ENCODE data around the gene B3GNT5. TPM values are rescaled to one million over a fixed set of nuclear protein-coding genes. Genes with fewer than 3 reads are reported as not detected.
"Not testable (repeated sequence)": the region's sequence is repeated elsewhere in the genome, so short reads cannot be mapped to it uniquely, and the experiment has no call there.

The B3GNT5 gene
- total RNA-seq, 1 experiment from 2014 or later = 8.6 TPM

- H3K4me3 ChIP-seq (ENCODE audit: low read length) = no peak overlapping the region
Observed at GRCh38 chr3:183222631-183223235, 30.3 kb upstream of the B3GNT5 start.

DNA sequence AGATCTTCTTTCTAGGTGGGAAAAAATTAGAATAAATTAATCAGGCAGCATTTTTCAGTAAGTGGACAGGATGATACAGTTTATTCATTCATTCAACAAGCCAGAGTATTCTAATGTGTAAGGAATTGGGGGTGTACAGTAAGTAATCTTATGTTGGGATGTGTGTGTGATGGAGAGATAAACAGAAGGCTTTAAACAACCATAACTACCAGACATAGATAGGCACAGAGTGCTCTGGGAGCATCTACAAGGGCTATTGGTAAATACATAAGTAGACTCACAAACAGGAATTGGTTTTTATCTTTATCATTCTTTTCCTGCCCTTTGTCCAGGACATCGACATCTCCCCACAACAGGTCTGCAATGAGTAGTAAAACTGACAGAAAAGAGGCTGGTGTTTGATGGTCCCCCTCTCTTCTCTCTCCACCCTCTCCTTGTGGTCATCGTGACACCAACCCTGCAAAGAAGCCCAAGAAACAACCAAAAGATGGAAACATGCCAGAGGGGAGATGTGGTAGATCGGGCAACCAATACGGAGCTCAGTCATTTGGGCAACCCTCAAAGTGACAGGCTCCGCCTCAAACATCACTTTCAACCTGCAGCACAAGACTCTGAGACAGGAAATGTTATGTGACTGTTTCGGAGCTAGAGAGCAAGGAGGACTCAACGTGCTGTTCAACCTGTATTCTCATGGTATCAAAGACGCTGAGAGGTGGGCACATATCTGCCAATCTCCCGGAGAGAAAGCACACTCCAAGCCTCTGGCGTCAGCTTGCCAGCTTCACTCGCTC is 28.7 kb upstream of the B3GNT5 start:
- Histone ChIP-seq H3K9ac (ENCODE audit: low read length) (no peak overlapping the region), H4K20me1 (ENCODE audit: insufficient read depth, low read depth, low read length) (no peaks in the 10 kb centered on the region), H3K4me3 (ENCODE audit: low read length) (no peak overlapping the region), H2AFZ (ENCODE audit: low read length) (no peak overlapping the region), H3K9me2 (replicated peaks; ENCODE audit: insufficient read depth, low read length) (no peaks in the 10 kb centered on the region), H3K36me3 (ENCODE audit: insufficient read depth, low read length) (no peaks in the 10 kb centered on the region), H3K4me2 (ENCODE audit: low read depth, low read length, poor library complexity, severe bottlenecking) (no peak overlapping the region), H3K27me3 (ENCODE audit: low read length) (no peaks in the 10 kb centered on the region), H3K4me1 (ENCODE audit: low read length) (peaks cover 47% of the 10 kb centered on the region), H3K27ac (ENCODE audit: low read length) (no peak overlapping the region), H3K79me2 (ENCODE audit: low read length) (no peaks in the 10 kb centered on the region), H3K9me3 (ENCODE audit: low read length) (no peaks in the 10 kb centered on the region)
- DNase-seq = no peak

More at GRCh38 chr3:183222631-183223235, 30.3 kb upstream of the B3GNT5 start:
- Histone ChIP-seq H3K79me2 (ENCODE audit: low read length) (no peaks in the 10 kb centered on the region), H3K27me3 (ENCODE audit: low read length) (no peaks in the 10 kb centered on the region), H3K4me1 (ENCODE audit: low read length) (peaks cover 53% of the 10 kb centered on the region), H3K9me3 (ENCODE audit: low read length) (no peaks in the 10 kb centered on the region), H3K36me3 (ENCODE audit: insufficient read depth, low read length) (no peaks in the 10 kb centered on the region), H3K4me2 (ENCODE audit: low read depth, low read length, poor library complexity, severe bottlenecking) (no peak overlapping the region), H3K9me2 (replicated peaks; ENCODE audit: insufficient read depth, low read length) (no peaks in the 10 kb centered on the region), H3K9ac (ENCODE audit: low read length) (no peak overlapping the region), H3K27ac (ENCODE audit: low read length) (no peak overlapping the region), H4K20me1 (ENCODE audit: insufficient read depth, low read depth, low read length) (no peaks in the 10 kb centered on the region), H2AFZ (ENCODE audit: low read length) (no peak overlapping the region)
- no peak for DNase-seq

DNA sequence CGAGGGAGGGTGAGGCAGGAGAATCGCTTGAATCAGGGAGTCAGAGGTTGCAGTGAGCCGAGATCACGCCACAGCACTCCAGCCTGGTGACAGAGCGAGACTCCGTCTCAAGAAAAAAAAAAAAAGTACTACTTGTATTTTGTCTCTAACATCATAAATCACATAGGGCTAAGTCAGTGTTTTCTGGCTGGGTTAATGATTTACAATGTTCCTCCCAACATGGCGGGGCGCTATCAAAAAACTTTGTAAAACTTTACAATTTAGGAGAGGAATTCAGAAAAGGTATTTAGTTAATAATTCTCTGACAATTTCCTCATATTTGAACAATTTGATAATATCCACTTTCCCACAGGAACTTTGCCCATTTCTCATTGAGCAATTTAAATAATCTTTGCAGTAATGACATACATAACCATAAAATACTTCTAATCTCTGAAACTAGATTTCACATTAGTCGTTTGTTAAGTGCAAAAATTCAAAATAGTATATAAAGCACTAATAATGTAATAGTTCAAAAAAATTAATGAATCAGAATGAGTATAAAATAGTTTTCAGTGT is 26.6 kb upstream of the B3GNT5 start:
- H3K36me3 ChIP-seq (ENCODE audit: insufficient read depth, low read length) = no peaks in the 10 kb centered on the region
- no peaks in the 10 kb centered on the region for H3K27me3 ChIP-seq (ENCODE audit: low read length)

GRCh38 chr3:183227586-183227985 is 25.5 kb upstream of the B3GNT5 start:
- Histone ChIP-seq H4K20me1 (ENCODE audit: insufficient read depth, low read depth, low read length) (no peaks in the 10 kb centered on the region), H3K36me3 (ENCODE audit: insufficient read depth, low read length) (no peaks in the 10 kb centered on the region), H3K9me2 (replicated peaks; ENCODE audit: insufficient read depth, low read length) (no peaks in the 10 kb centered on the region), H3K4me1 (ENCODE audit: low read length) (peaks cover 26% of the 10 kb centered on the region), H3K9ac (ENCODE audit: low read length) (no peak overlapping the region), H3K4me3 (ENCODE audit: low read length) (no peak overlapping the region), H3K9me3 (ENCODE audit: low read length) (no peaks in the 10 kb centered on the region), H2AFZ (ENCODE audit: low read length) (no peak overlapping the region), H3K79me2 (ENCODE audit: low read length) (no peaks in the 10 kb centered on the region), H3K4me2 (ENCODE audit: low read depth, low read length, poor library complexity, severe bottlenecking) (no peak overlapping the region), H3K27me3 (ENCODE audit: low read length) (no peaks in the 10 kb centered on the region), H3K27ac (ENCODE audit: low read length) (no peak overlapping the region)
- no peak for DNase-seq

More for the DNA sequence above, 26.6 kb upstream of the B3GNT5 start:
- H3K4me3 ChIP-seq (ENCODE audit: low read length) = no peak overlapping the region
- no peaks in the 10 kb centered on the region for H3K79me2 ChIP-seq (ENCODE audit: low read length)
- H2AFZ ChIP-seq (ENCODE audit: low read length) = no peak overlapping the region
- H3K9me3 ChIP-seq (ENCODE audit: low read length) = no peaks in the 10 kb centered on the region
- no peaks in the 10 kb centered on the region for H3K9me2 ChIP-seq (replicated peaks; ENCODE audit: insufficient read depth, low read length)
- H3K27ac ChIP-seq (ENCODE audit: low read length) = no peak overlapping the region
- H3K4me1 ChIP-seq (ENCODE audit: low read length) = peaks cover 33% of the 10 kb centered on the region
- H3K9ac ChIP-seq (ENCODE audit: low read length) = no peak overlapping the region
- H3K4me2 ChIP-seq (ENCODE audit: low read depth, low read length, poor library complexity, severe bottlenecking) = no peak overlapping the region
- no peaks in the 10 kb centered on the region for H4K20me1 ChIP-seq (ENCODE audit: insufficient read depth, low read depth, low read length)
- no peak for DNase-seq

GRCh38 chr3:183229178-183229577 is 23.9 kb upstream of the B3GNT5 start:
- Histone ChIP-seq H4K20me1 (ENCODE audit: insufficient read depth, low read depth, low read length) (no peaks in the 10 kb centered on the region), H3K9me2 (replicated peaks; ENCODE audit: insufficient read depth, low read length) (no peaks in the 10 kb centered on the region), H3K4me1 (ENCODE audit: low read length) (peaks cover 21% of the 10 kb centered on the region), H3K27ac (ENCODE audit: low read length) (no peak overlapping the region), H3K79me2 (ENCODE audit: low read length) (no peaks in the 10 kb centered on the region), H2AFZ (ENCODE audit: low read length) (no peak overlapping the region), H3K4me2 (ENCODE audit: low read depth, low read length, poor library complexity, severe bottlenecking) (peak overlapping the region; percentile 9), H3K4me3 (ENCODE audit: low read length) (no peak overlapping the region), H3K9me3 (ENCODE audit: low read length) (no peaks in the 10 kb centered on the region), H3K9ac (ENCODE audit: low read length) (no peak overlapping the region), H3K27me3 (ENCODE audit: low read length) (no peaks in the 10 kb centered on the region), H3K36me3 (ENCODE audit: insufficient read depth, low read length) (no peaks in the 10 kb centered on the region)
- no peak for DNase-seq

DNA sequence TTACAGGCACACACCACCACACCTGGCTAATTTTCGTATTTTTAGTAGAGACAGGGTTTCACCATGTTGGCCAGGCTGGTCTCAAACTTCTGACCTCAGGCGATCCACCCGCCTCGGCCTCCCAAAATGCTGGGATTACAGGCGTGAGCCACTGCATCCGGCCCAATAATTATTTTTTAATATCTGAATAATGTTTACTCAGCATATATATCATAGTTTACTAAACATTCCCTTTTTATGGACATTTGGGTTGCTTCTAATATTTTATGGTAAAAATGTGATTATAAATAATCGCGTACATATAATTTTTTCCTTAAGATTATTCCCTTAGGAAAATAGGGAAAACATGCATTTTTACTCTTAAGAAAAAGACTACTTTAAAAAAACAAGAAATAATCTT is 22.8 kb upstream of the B3GNT5 start:
- H4K20me1 ChIP-seq (ENCODE audit: insufficient read depth, low read depth, low read length); H3K27me3 ChIP-seq (ENCODE audit: low read length); H2AFZ ChIP-seq (ENCODE audit: low read length); H3K9me2 ChIP-seq (replicated peaks; ENCODE audit: insufficient read depth, low read length); H3K79me2 ChIP-seq (ENCODE audit: low read length); H3K9me3 ChIP-seq (ENCODE audit: low read length); H3K9ac ChIP-seq (ENCODE audit: low read length); DNase-seq; H3K4me3 ChIP-seq (ENCODE audit: low read length); H3K27ac ChIP-seq (ENCODE audit: low read length); H3K36me3 ChIP-seq (ENCODE audit: insufficient read depth, low read length); H3K4me2 ChIP-seq (ENCODE audit: low read depth, low read length, poor library complexity, severe bottlenecking): not testable (repeated sequence)
- H3K4me1 ChIP-seq (ENCODE audit: low read length) = peaks cover 22% of the 10 kb centered on the region

DNA sequence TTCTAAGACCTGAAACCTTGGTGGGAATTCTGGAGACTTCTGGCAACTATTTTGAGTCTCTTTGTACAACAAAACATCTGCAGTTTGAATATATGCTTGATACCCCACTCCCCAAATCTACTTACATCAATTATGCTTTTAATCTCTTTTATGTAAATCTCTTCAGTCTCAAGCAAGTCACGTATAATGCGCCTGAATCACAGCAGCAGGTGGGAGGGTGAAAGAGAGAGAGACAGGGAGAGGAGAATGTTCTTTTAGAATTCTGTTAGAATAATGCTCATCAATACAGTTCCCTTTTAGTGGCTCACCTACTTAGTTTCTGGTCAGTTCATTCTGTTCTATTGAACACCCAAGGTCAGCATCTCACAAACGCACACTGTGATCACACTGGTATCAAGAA is 22.2 kb upstream of the B3GNT5 start:
- H3K9ac ChIP-seq (ENCODE audit: low read length) = no peak overlapping the region
- H3K9me2 ChIP-seq (replicated peaks; ENCODE audit: insufficient read depth, low read length) = no peaks in the 10 kb centered on the region
- no peak overlapping the region for H3K4me2 ChIP-seq (ENCODE audit: low read depth, low read length, poor library complexity, severe bottlenecking)
- H3K36me3 ChIP-seq (ENCODE audit: insufficient read depth, low read length) = no peaks in the 10 kb centered on the region
- H3K79me2 ChIP-seq (ENCODE audit: low read length) = no peaks in the 10 kb centered on the region
- H3K4me1 ChIP-seq (ENCODE audit: low read length) = peaks cover 22% of the 10 kb centered on the region
- DNase-seq = no peak
- H2AFZ ChIP-seq (ENCODE audit: low read length) = no peak overlapping the region
- H3K4me3 ChIP-seq (ENCODE audit: low read length) = no peak overlapping the region
- H3K9me3 ChIP-seq (ENCODE audit: low read length) = no peaks in the 10 kb centered on the region
- H3K27me3 ChIP-seq (ENCODE audit: low read length) = no peaks in the 10 kb centered on the region
- no peak overlapping the region for H3K27ac ChIP-seq (ENCODE audit: low read length)
- H4K20me1 ChIP-seq (ENCODE audit: insufficient read depth, low read depth, low read length) = no peaks in the 10 kb centered on the region

GRCh38 chr3:183233966-183234365 is 19.1 kb upstream of the B3GNT5 start:
- H4K20me1 ChIP-seq (ENCODE audit: insufficient read depth, low read depth, low read length) = no peaks in the 10 kb centered on the region
- H3K36me3 ChIP-seq (ENCODE audit: insufficient read depth, low read length) = no peaks in the 10 kb centered on the region
- no peak overlapping the region for H3K27ac ChIP-seq (ENCODE audit: low read length)
- no peaks in the 10 kb centered on the region for H3K27me3 ChIP-seq (ENCODE audit: low read length)
- no peak for DNase-seq
- no peaks in the 10 kb centered on the region for H3K9me3 ChIP-seq (ENCODE audit: low read length)
- H3K79me2 ChIP-seq (ENCODE audit: low read length) = no peaks in the 10 kb centered on the region
- H3K4me3 ChIP-seq (ENCODE audit: low read length) = no peak overlapping the region
- H3K4me1 ChIP-seq (ENCODE audit: low read length) = peaks cover 14% of the 10 kb centered on the region
- H3K9me2 ChIP-seq (replicated peaks; ENCODE audit: insufficient read depth, low read length) = no peaks in the 10 kb centered on the region
- H2AFZ ChIP-seq (ENCODE audit: low read length) = no peak overlapping the region
- no peak overlapping the region for H3K9ac ChIP-seq (ENCODE audit: low read length)
- no peak overlapping the region for H3K4me2 ChIP-seq (ENCODE audit: low read depth, low read length, poor library complexity, severe bottlenecking)
